ENCODE measurements around the gene DHRS4.
"Not testable (repeated sequence)": the region's sequence is repeated elsewhere in the genome, so short reads cannot be mapped to it uniquely, and the experiment has no call there.

DHRS4 gene

GRCh38 chr14:24011051-24011450, 57.5 kb downstream of the DHRS4 start:
- DNase-seq (ENCODE audit: low read depth), result no peak
- TF ChIP-seq, protein P1, sequence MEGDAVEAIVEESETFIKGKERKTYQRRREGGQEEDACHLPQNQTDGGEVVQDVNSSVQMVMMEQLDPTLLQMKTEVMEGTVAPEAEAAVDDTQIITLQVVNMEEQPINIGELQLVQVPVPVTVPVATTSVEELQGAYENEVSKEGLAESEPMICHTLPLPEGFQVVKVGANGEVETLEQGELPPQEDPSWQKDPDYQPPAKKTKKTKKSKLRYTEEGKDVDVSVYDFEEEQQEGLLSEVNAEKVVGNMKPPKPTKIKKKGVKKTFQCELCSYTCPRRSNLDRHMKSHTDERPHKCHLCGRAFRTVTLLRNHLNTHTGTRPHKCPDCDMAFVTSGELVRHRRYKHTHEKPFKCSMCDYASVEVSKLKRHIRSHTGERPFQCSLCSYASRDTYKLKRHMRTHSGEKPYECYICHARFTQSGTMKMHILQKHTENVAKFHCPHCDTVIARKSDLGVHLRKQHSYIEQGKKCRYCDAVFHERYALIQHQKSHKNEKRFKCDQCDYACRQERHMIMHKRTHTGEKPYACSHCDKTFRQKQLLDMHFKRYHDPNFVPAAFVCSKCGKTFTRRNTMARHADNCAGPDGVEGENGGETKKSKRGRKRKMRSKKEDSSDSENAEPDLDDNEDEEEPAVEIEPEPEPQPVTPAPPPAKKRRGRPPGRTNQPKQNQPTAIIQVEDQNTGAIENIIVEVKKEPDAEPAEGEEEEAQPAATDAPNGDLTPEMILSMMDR (IDR thresholded peaks at IDR 0.05; ENCODE audit: low read length, missing control alignments), result no peak
- no peak overlapping the region for H3K4me3 ChIP-seq (replicated peaks; ENCODE audit: low read depth, low read length)

DNA sequence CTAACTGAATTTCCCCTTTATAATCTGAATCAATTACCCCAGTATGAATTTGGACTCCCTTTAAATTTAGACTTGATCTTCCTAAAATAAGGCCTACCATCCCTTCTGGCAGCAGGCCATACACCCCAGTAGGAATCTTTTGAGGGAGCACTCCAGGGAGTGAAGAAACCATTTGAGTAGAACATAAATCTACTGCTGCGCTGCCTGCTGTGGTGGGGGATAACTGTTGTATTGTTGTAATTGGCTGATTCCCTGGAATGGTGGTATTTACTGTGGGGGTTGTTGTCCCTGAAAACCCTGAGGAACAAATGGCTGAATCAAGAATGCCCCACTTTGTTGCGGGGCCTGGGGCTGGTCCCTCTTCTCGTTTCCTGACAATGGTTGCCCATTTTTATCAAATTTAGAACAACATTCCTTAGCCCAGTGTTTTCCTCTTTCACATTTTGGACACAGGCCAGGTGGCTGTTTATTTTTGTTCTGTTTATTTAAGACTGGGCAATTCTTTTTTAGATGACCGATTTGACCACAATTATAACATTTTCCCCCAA, 59.2 kb downstream of the DHRS4 start:
- not testable (repeated sequence) for H3K4me3 ChIP-seq (replicated peaks; ENCODE audit: low read depth, low read length); DNase-seq (ENCODE audit: low read depth)

- no peak overlapping the region for H3K4me3 ChIP-seq (replicated peaks; ENCODE audit: low read depth, low read length)
- peak; percentile 81 for DNase-seq (ENCODE audit: low read depth)
- TF ChIP-seq, protein P1 (IDR thresholded peaks at IDR 0.05; ENCODE audit: low read length, missing control alignments), result peak; percentile 89
Measured at GRCh38 chr14:24013654-24014514, 60.3 kb downstream of the DHRS4 start.

- H3K4me3 ChIP-seq (replicated peaks; ENCODE audit: low read depth, low read length); DNase-seq (ENCODE audit: low read depth): not testable (repeated sequence)
Measured at GRCh38 chr14:24015745-24016144, 62.2 kb downstream of the DHRS4 start.

Data from fibroblast of pulmonary artery (primary cell).